ENCODE measurements around the gene LHPP.
"Not testable (repeated sequence)": the region's sequence is repeated elsewhere in the genome, so short reads cannot be mapped to it uniquely, and the experiment has no call there.

LHPP gene

GRCh38 chr10:124420254-124420653 lies 41.4 kb upstream of the LHPP start:
- TF ChIP-seq EZH2 (IDR thresholded peaks at IDR 0.05): no peak
- no peak for TF ChIP-seq FOXP2 (optimal IDR thresholded peaks at IDR 0.05; ENCODE audit: control extremely low read depth, extremely low read length, insufficient read depth)
- no peak for TF ChIP-seq POLR2AphosphoS5 (IDR thresholded peaks at IDR 0.05; ENCODE audit: borderline replicate concordance, low read depth, low read length)
- Histone ChIP-seq H3K36me3 (ENCODE audit: insufficient read depth, low read length) (no peaks in the 10 kb centered on the region), H3K27ac (no peak overlapping the region), H3K9ac (ENCODE audit: insufficient read length) (no peak overlapping the region), H3K9me3 (ENCODE audit: low read depth, low read length) (no peaks in the 10 kb centered on the region), H3K4me3 (no peak overlapping the region)
- DNase-seq (ENCODE audit: low read depth, low spot score): no peak

- Histone ChIP-seq H3K9ac (ENCODE audit: insufficient read length) (no peak overlapping the region), H3K4me3 (no peak overlapping the region), H3K27ac (no peak overlapping the region), H3K9me3 (ENCODE audit: low read depth, low read length) (no peaks in the 10 kb centered on the region), H3K36me3 (ENCODE audit: insufficient read depth, low read length) (no peaks in the 10 kb centered on the region)
- TF ChIP-seq POLR2AphosphoS5 (IDR thresholded peaks at IDR 0.05; ENCODE audit: borderline replicate concordance, low read depth, low read length) (no peak), FOXP2 (optimal IDR thresholded peaks at IDR 0.05; ENCODE audit: control extremely low read depth, extremely low read length, insufficient read depth) (no peak), EZH2 (IDR thresholded peaks at IDR 0.05) (no peak)
- no peak for DNase-seq (ENCODE audit: low read depth, low spot score)
Measured at GRCh38 chr10:124422742-124423141, 38.9 kb upstream of the LHPP start.

- DNase-seq (ENCODE audit: low read depth, low spot score): no peak
- no peak overlapping the region for H3K27ac ChIP-seq
- H3K36me3 ChIP-seq (ENCODE audit: insufficient read depth, low read length): no peaks in the 10 kb centered on the region
- TF ChIP-seq POLR2AphosphoS5 (IDR thresholded peaks at IDR 0.05; ENCODE audit: borderline replicate concordance, low read depth, low read length): no peak
- TF ChIP-seq EZH2 (IDR thresholded peaks at IDR 0.05): no peak
- no peak for TF ChIP-seq FOXP2 (optimal IDR thresholded peaks at IDR 0.05; ENCODE audit: control extremely low read depth, extremely low read length, insufficient read depth)
- H3K9me3 ChIP-seq (ENCODE audit: low read depth, low read length): no peaks in the 10 kb centered on the region
- no peak overlapping the region for H3K9ac ChIP-seq (ENCODE audit: insufficient read length)
- no peak overlapping the region for H3K4me3 ChIP-seq
Measured at GRCh38 chr10:124423813-124424212, 37.8 kb upstream of the LHPP start.

GRCh38 chr10:124425227-124425962 lies 36.2 kb upstream of the LHPP start:
- Histone ChIP-seq H3K9me3 (ENCODE audit: low read depth, low read length) (no peaks in the 10 kb centered on the region), H3K27ac (no peak overlapping the region), H3K36me3 (ENCODE audit: insufficient read depth, low read length) (no peaks in the 10 kb centered on the region), H3K4me3 (no peak overlapping the region), H3K9ac (ENCODE audit: insufficient read length) (no peak overlapping the region)
- TF ChIP-seq EZH2 (IDR thresholded peaks at IDR 0.05): no peak
- TF ChIP-seq POLR2AphosphoS5 (IDR thresholded peaks at IDR 0.05; ENCODE audit: borderline replicate concordance, low read depth, low read length): no peak
- no peak for TF ChIP-seq FOXP2 (optimal IDR thresholded peaks at IDR 0.05; ENCODE audit: control extremely low read depth, extremely low read length, insufficient read depth)
- no peak for DNase-seq (ENCODE audit: low read depth, low spot score)

- no peak overlapping the region for H3K27ac ChIP-seq
- H3K9me3 ChIP-seq (ENCODE audit: low read depth, low read length): no peaks in the 10 kb centered on the region
- H3K36me3 ChIP-seq (ENCODE audit: insufficient read depth, low read length): no peaks in the 10 kb centered on the region
- no peak overlapping the region for H3K4me3 ChIP-seq
- DNase-seq (ENCODE audit: low read depth, low spot score): no peak
- TF ChIP-seq EZH2 (IDR thresholded peaks at IDR 0.05): no peak
- TF ChIP-seq FOXP2 (optimal IDR thresholded peaks at IDR 0.05; ENCODE audit: control extremely low read depth, extremely low read length, insufficient read depth): no peak
- no peak for TF ChIP-seq POLR2AphosphoS5 (IDR thresholded peaks at IDR 0.05; ENCODE audit: borderline replicate concordance, low read depth, low read length)
- H3K9ac ChIP-seq (ENCODE audit: insufficient read length): no peak overlapping the region
Measured at GRCh38 chr10:124428207-124428777, 33.3 kb upstream of the LHPP start.

GRCh38 chr10:124429576-124429975 lies 32.0 kb upstream of the LHPP start:
- Histone ChIP-seq H3K27ac (no peak overlapping the region), H3K4me3 (no peak overlapping the region), H3K36me3 (ENCODE audit: insufficient read depth, low read length) (no peaks in the 10 kb centered on the region), H3K9me3 (ENCODE audit: low read depth, low read length) (no peaks in the 10 kb centered on the region), H3K9ac (ENCODE audit: insufficient read length) (no peak overlapping the region)
- DNase-seq (ENCODE audit: low read depth, low spot score): no peak
- TF ChIP-seq FOXP2 (optimal IDR thresholded peaks at IDR 0.05; ENCODE audit: control extremely low read depth, extremely low read length, insufficient read depth) (no peak), POLR2AphosphoS5 (IDR thresholded peaks at IDR 0.05; ENCODE audit: borderline replicate concordance, low read depth, low read length) (no peak), EZH2 (IDR thresholded peaks at IDR 0.05) (no peak)

GRCh38 chr10:124430077-124430476 lies 31.5 kb upstream of the LHPP start:
- no peaks in the 10 kb centered on the region for H3K9me3 ChIP-seq (ENCODE audit: low read depth, low read length)
- H3K27ac ChIP-seq: no peak overlapping the region
- TF ChIP-seq FOXP2 (optimal IDR thresholded peaks at IDR 0.05; ENCODE audit: control extremely low read depth, extremely low read length, insufficient read depth): no peak
- TF ChIP-seq EZH2 (IDR thresholded peaks at IDR 0.05): no peak
- TF ChIP-seq POLR2AphosphoS5 (IDR thresholded peaks at IDR 0.05; ENCODE audit: borderline replicate concordance, low read depth, low read length): no peak
- H3K9ac ChIP-seq (ENCODE audit: insufficient read length): no peak overlapping the region
- no peak overlapping the region for H3K4me3 ChIP-seq
- no peak for DNase-seq (ENCODE audit: low read depth, low spot score)
- no peaks in the 10 kb centered on the region for H3K36me3 ChIP-seq (ENCODE audit: insufficient read depth, low read length)

GRCh38 chr10:124433461-124433860 lies 28.2 kb upstream of the LHPP start:
- Histone ChIP-seq H3K36me3 (ENCODE audit: insufficient read depth, low read length) (no peaks in the 10 kb centered on the region), H3K4me3 (no peak overlapping the region), H3K9ac (ENCODE audit: insufficient read length) (no peak overlapping the region), H3K27ac (no peak overlapping the region), H3K9me3 (ENCODE audit: low read depth, low read length) (no peaks in the 10 kb centered on the region)
- TF ChIP-seq EZH2 (IDR thresholded peaks at IDR 0.05) (no peak), POLR2AphosphoS5 (IDR thresholded peaks at IDR 0.05; ENCODE audit: borderline replicate concordance, low read depth, low read length) (no peak), FOXP2 (optimal IDR thresholded peaks at IDR 0.05; ENCODE audit: control extremely low read depth, extremely low read length, insufficient read depth) (no peak)
- DNase-seq (ENCODE audit: low read depth, low spot score): no peak

GRCh38 chr10:124435683-124436082 lies 25.9 kb upstream of the LHPP start:
- H3K27ac ChIP-seq; H3K9ac ChIP-seq (ENCODE audit: insufficient read length); H3K4me3 ChIP-seq; DNase-seq (ENCODE audit: low read depth, low spot score); H3K36me3 ChIP-seq (ENCODE audit: insufficient read depth, low read length); H3K9me3 ChIP-seq (ENCODE audit: low read depth, low read length): not testable (repeated sequence)

All from SK-N-MC (cell line).